Type B pancreatic cell (in vitro differentiated cells): ENCODE data around the gene XDH. TPM values are rescaled to one million over a fixed set of nuclear protein-coding genes. Genes with fewer than 3 reads are reported as not detected.

Source experiments
- DNase-seq: peaks from one replicate; pipeline ENCODE4 v3.0.0; 2021; ENCODE audit warnings: mixed read lengths; ENCODE audit not compliant: unreplicated experiment; ENCODE audit errors: extremely low spot score
- H3K27ac Mint-ChIP-seq: 2 replicates; pipeline ENCODE4 v1.8.0; 2021; ENCODE audit warnings: mild to moderate bottlenecking, mixed read lengths
- H3K27me3 Mint-ChIP-seq: 2 replicates; pipeline ENCODE4 v1.8.0; 2021; ENCODE audit warnings: mixed read lengths
- H3K36me3 Mint-ChIP-seq: 2 replicates; pipeline ENCODE4 v1.8.0; 2021; ENCODE audit warnings: mixed read lengths
- H3K4me1 Mint-ChIP-seq: one replicate; pipeline ENCODE4 v1.8.0; 2021; ENCODE audit warnings: mixed read lengths; ENCODE audit not compliant: unreplicated experiment
- H3K4me3 Mint-ChIP-seq: 2 replicates; pipeline ENCODE4 v1.8.0; 2021; ENCODE audit warnings: mild to moderate bottlenecking, mixed read lengths
- H3K9me3 Mint-ChIP-seq: 2 replicates; pipeline ENCODE4 v1.8.0; 2021; ENCODE audit warnings: mixed read lengths
- CTCF ChIP-seq: fragments of 200-600 bp; sonication (generic); conservative IDR thresholded peaks from 2 replicates; pipeline ENCODE4 v1.5.0; 2021; ENCODE audit warnings: antibody characterized with exemption, mild to moderate bottlenecking
- total RNA-seq: library from RNA; stranded (reverse); gene quantifications from 2 replicates; pipeline ENCODE4 v1.2.1, GENCODE V29; 2021; ENCODE audit warnings: low replicate concordance

Gene XDH
- total RNA-seq, 1 donor from 2014 or later, result 2.5 TPM

- no peak overlapping the region for H3K27ac Mint-ChIP-seq
- H3K9me3 Mint-ChIP-seq, result no peaks in the 10 kb centered on the region
- H3K4me3 Mint-ChIP-seq, result no peak overlapping the region
- no peak for DNase-seq
- TF ChIP-seq CTCF, result peak; percentile 55
- no peaks in the 10 kb centered on the region for H3K36me3 Mint-ChIP-seq
- H3K27me3 Mint-ChIP-seq, result no peaks in the 10 kb centered on the region
- no peaks in the 10 kb centered on the region for H3K4me1 Mint-ChIP-seq
Measured at GRCh38 chr2:31413862-31414550, 536 bp downstream of the XDH start.

- DNase-seq, result no peak
- no peak for TF ChIP-seq CTCF
- Mint-ChIP-seq H3K4me1 (no peaks in the 10 kb centered on the region), H3K36me3 (no peaks in the 10 kb centered on the region), H3K9me3 (no peaks in the 10 kb centered on the region), H3K27me3 (no peaks in the 10 kb centered on the region), H3K27ac (no peak overlapping the region), H3K4me3 (no peak overlapping the region)
Measured at GRCh38 chr2:31413025-31413424, 1.5 kb downstream of the XDH start.

- Mint-ChIP-seq H3K27me3 (no peaks in the 10 kb centered on the region), H3K4me1 (no peaks in the 10 kb centered on the region), H3K4me3 (no peak overlapping the region), H3K27ac (no peak overlapping the region), H3K9me3 (no peaks in the 10 kb centered on the region), H3K36me3 (no peaks in the 10 kb centered on the region)
- DNase-seq, result no peak
- TF ChIP-seq CTCF, result no peak
Measured at GRCh38 chr2:31411771-31412170, 2.8 kb downstream of the XDH start.

DNA sequence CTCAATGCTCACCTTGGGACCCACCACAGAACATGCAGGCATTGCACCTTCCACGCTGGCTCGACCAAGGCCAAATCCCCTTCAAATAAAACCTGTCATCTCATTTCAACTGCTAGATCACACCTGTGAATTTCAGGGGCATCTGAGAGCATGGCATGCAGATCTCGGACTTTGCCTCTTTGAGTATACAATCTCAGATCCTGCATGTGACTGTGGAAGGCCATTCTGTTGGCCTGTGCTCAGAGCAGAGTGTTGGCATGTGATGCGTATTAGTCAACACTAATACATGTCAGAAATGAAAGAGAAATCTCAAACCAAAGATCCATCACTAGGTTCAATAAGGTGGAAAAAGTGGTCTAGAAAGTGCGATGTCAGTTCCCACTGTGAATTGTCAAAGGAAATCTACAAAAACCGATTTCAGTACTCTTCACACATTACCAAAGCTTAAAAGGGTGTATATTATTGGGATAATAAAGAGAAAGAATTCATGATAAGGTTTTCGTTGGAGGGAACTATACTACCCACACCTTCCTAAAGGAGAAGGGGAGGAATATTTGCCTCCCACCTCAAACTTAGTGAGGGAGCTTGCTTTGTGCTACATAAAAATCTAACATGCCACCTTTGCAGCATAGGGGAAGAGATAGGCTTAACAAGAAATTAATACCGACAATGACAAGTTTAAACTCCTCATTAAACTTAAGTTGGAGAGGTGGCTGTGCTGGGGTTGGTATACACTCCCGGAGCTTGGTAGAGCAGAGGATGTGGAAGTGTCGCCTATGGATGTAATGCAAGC, 7.8 kb downstream of the XDH start:
- DNase-seq, result no peak
- H3K4me1 Mint-ChIP-seq, result no peaks in the 10 kb centered on the region
- H3K27ac Mint-ChIP-seq, result no peak overlapping the region
- H3K36me3 Mint-ChIP-seq, result no peaks in the 10 kb centered on the region
- TF ChIP-seq CTCF, result no peak
- H3K9me3 Mint-ChIP-seq, result no peaks in the 10 kb centered on the region
- H3K27me3 Mint-ChIP-seq, result no peaks in the 10 kb centered on the region
- H3K4me3 Mint-ChIP-seq, result no peak overlapping the region

- Mint-ChIP-seq H3K36me3 (no peaks in the 10 kb centered on the region), H3K4me1 (no peaks in the 10 kb centered on the region)
- no peak for TF ChIP-seq CTCF
Measured at GRCh38 chr2:31404827-31405226, 9.7 kb downstream of the XDH start.

More at GRCh38 chr2:31404827-31405226, 9.7 kb downstream of the XDH start:
- no peak overlapping the region for H3K27ac Mint-ChIP-seq
- no peaks in the 10 kb centered on the region for H3K27me3 Mint-ChIP-seq
- DNase-seq, result no peak
- H3K4me3 Mint-ChIP-seq, result no peak overlapping the region
- H3K9me3 Mint-ChIP-seq, result no peaks in the 10 kb centered on the region
